HL-60 (cell line): ENCODE data around the gene MACF1.

ENCODE experiments used
- POLR2AphosphoS5 ChIP-seq: IDR thresholded peaks from 2 replicates; pipeline ENCODE4 v1.6.1; 2012; ENCODE audit warnings: low read depth
- TF ChIP-seq, protein P1 (sequence below): IDR thresholded peaks from one replicate; pipeline ENCODE4 v1.5.1; 2011; ENCODE audit warnings: low read length, control low read depth, inconsistent platforms; ENCODE audit not compliant: insufficient read depth
- TF ChIP-seq, protein P2 (sequence below): IDR thresholded peaks from 2 replicates; pipeline ENCODE4 v1.6.1; 2012; ENCODE audit warnings: low read depth; ENCODE audit not compliant: insufficient replicate concordance

DNA sequence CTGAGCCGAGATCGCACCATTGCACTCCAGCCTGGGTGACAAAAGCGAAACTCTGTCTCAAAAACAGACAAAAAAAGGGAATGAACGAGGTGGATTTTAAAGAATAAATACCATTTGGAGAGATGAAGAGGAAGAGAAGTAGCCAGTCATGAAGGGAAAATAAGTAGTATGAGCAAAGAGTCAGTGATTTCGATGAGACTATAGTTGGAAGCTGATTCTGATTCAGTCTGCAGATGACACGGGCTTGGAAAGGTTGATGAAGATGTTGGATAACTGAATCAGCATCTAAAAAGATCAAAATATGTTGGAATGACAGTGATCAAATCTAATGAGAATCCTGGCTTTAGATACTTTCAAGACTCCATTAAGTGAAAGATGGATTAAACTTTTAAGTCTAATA, 23.8 kb downstream of the MACF1 start:
- TF ChIP-seq, protein P1, sequence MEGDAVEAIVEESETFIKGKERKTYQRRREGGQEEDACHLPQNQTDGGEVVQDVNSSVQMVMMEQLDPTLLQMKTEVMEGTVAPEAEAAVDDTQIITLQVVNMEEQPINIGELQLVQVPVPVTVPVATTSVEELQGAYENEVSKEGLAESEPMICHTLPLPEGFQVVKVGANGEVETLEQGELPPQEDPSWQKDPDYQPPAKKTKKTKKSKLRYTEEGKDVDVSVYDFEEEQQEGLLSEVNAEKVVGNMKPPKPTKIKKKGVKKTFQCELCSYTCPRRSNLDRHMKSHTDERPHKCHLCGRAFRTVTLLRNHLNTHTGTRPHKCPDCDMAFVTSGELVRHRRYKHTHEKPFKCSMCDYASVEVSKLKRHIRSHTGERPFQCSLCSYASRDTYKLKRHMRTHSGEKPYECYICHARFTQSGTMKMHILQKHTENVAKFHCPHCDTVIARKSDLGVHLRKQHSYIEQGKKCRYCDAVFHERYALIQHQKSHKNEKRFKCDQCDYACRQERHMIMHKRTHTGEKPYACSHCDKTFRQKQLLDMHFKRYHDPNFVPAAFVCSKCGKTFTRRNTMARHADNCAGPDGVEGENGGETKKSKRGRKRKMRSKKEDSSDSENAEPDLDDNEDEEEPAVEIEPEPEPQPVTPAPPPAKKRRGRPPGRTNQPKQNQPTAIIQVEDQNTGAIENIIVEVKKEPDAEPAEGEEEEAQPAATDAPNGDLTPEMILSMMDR = no peak
- TF ChIP-seq, protein P2, sequence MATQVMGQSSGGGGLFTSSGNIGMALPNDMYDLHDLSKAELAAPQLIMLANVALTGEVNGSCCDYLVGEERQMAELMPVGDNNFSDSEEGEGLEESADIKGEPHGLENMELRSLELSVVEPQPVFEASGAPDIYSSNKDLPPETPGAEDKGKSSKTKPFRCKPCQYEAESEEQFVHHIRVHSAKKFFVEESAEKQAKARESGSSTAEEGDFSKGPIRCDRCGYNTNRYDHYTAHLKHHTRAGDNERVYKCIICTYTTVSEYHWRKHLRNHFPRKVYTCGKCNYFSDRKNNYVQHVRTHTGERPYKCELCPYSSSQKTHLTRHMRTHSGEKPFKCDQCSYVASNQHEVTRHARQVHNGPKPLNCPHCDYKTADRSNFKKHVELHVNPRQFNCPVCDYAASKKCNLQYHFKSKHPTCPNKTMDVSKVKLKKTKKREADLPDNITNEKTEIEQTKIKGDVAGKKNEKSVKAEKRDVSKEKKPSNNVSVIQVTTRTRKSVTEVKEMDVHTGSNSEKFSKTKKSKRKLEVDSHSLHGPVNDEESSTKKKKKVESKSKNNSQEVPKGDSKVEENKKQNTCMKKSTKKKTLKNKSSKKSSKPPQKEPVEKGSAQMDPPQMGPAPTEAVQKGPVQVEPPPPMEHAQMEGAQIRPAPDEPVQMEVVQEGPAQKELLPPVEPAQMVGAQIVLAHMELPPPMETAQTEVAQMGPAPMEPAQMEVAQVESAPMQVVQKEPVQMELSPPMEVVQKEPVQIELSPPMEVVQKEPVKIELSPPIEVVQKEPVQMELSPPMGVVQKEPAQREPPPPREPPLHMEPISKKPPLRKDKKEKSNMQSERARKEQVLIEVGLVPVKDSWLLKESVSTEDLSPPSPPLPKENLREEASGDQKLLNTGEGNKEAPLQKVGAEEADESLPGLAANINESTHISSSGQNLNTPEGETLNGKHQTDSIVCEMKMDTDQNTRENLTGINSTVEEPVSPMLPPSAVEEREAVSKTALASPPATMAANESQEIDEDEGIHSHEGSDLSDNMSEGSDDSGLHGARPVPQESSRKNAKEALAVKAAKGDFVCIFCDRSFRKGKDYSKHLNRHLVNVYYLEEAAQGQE = no peak
- TF ChIP-seq POLR2AphosphoS5 = no peak
